Natural killer cell (primary cell): ENCODE results near the gene TIMP2. TPM values are rescaled to one million over a fixed set of nuclear protein-coding genes. Genes with fewer than 3 reads are reported as not detected.

Experiments used
- ATAC-seq, 3 donors: fragments of 150-1000 bp in 2 of 3; fragments of 200-7000 bp in 1 of 3; cut with Tn5 transposase; 1 replicate in 1 of 3; 2 replicates in 2 of 3; pipeline ENCODE4 v1.10.0; 2021; ENCODE audit warnings: mild to moderate bottlenecking in 2 of 3, moderate library complexity in 2 of 3
- DNase-seq, 2 donors: peaks; one replicate each; pipeline versions ENCODE4 v3.0.0 to v3.0.0-alpha.2; 2013 to 2021; ENCODE audit warnings: mixed read lengths in 1 of 2
- H3K27ac ChIP-seq: one replicate; pipeline ENCODE4 v1.5.1; 2013; ENCODE audit warnings: mild to moderate bottlenecking, low read length
- H3K27me3 ChIP-seq: one replicate; pipeline ENCODE4 v1.6.1; 2013; ENCODE audit warnings: low read length; ENCODE audit not compliant: control insufficient read depth, insufficient read depth
- H3K36me3 ChIP-seq: one replicate; pipeline ENCODE4 v1.6.1; 2013; ENCODE audit warnings: low read length; ENCODE audit not compliant: control insufficient read depth, insufficient read depth
- H3K4me1 ChIP-seq: one replicate; pipeline ENCODE4 v1.6.1; 2013; ENCODE audit warnings: low read length; ENCODE audit not compliant: control insufficient read depth, insufficient read depth
- H3K4me3 ChIP-seq: one replicate; pipeline ENCODE4 v1.5.1; 2013; ENCODE audit warnings: low read length
- H3K9me3 ChIP-seq: one replicate; pipeline ENCODE4 v1.6.1; 2013; ENCODE audit warnings: low read length; ENCODE audit not compliant: control insufficient read depth, insufficient read depth
- H3K27ac Mint-ChIP-seq, 2 donors: one replicate each; pipeline ENCODE4 v1.8.0; 2022; ENCODE audit warnings: mild to moderate bottlenecking in 2 of 2, mixed read lengths in 2 of 2, moderate library complexity in 1 of 2
- H3K27me3 Mint-ChIP-seq, 2 donors: one replicate each; pipeline ENCODE4 v1.8.0; 2022; ENCODE audit warnings: low read depth in 2 of 2, mixed read lengths in 2 of 2
- H3K36me3 Mint-ChIP-seq: one replicate; pipeline ENCODE4 v1.8.0; 2022; ENCODE audit warnings: mixed read lengths
- H3K4me1 Mint-ChIP-seq, 2 donors: one replicate each; pipeline ENCODE4 v1.8.0; 2022; ENCODE audit warnings: mixed read lengths in 2 of 2
- H3K4me3 Mint-ChIP-seq: one replicate; pipeline ENCODE4 v1.8.0; 2022; ENCODE audit warnings: mild to moderate bottlenecking, moderate library complexity, mixed read lengths
- H3K9me3 Mint-ChIP-seq, 2 donors: one replicate each; pipeline ENCODE4 v1.8.0; 2022; ENCODE audit warnings: mixed read lengths in 2 of 2
- CTCF ChIP-seq: fragments of 200-600 bp; IDR thresholded peaks from one replicate; pipeline ENCODE4 v1.8.0; 2022; ENCODE audit warnings: antibody characterized with exemption
- WGBS: methylation state at CpG from one replicate; pipeline ENCODE4 v1.1.7; 2013; ENCODE audit warnings: missing lambda C conversion rate; ENCODE audit not compliant: insufficient coverage; 5-methylcytosine and 5-hydroxymethylcytosine counted together
- intact Hi-C: fragments of 100-400 bp; cut with micrococcal nuclease; formaldehyde crosslinking; loops from one replicate; pipeline ENCODE4 v1.14.2; 2022
- total RNA-seq, 4 donors: library from RNA; stranded (reverse); fragments of 120-200 nt in 1 of 4; gene quantifications; one replicate each; pipeline versions ENCODE4 v1.2.3 to v1.2.4, GENCODE V29; 2013 to 2022

The TIMP2 gene
- total RNA-seq, 3 donors from 2014 or later (not counting 1 experiment from before 2014, with no cell fraction given), result 3.6 to 8.2 (median 7.1) TPM

GRCh38 chr17:78826836-78827509, 98.2 kb downstream of the TIMP2 start:
- H3K27ac ChIP-seq, result no peak overlapping the region
- peaks cover 9 to 29% of the 10 kb centered on the region in 2 donors for H3K4me1 Mint-ChIP-seq
- no peak overlapping the region for H3K4me3 ChIP-seq
- no peaks in the 10 kb centered on the region for H3K9me3 Mint-ChIP-seq
- DNase-seq (no peak), ATAC-seq (no peak)
- no peak overlapping the region for H3K27ac Mint-ChIP-seq
- no peaks in the 10 kb centered on the region for H3K9me3 ChIP-seq
- peaks cover 7% of the 10 kb centered on the region for H3K4me1 ChIP-seq
- no peaks in the 10 kb centered on the region for H3K27me3 Mint-ChIP-seq
- no peak overlapping the region for H3K4me3 Mint-ChIP-seq
- no peaks in the 10 kb centered on the region for H3K27me3 ChIP-seq
- intact Hi-C loops, result no loop called here
- no peak for TF ChIP-seq CTCF
- peaks cover 89% of the 10 kb centered on the region for H3K36me3 ChIP-seq
- H3K36me3 Mint-ChIP-seq, result peaks cover 33% of the 10 kb centered on the region
- 88% methylated on average over 21 of the region's 21 CpGs for WGBS

DNA sequence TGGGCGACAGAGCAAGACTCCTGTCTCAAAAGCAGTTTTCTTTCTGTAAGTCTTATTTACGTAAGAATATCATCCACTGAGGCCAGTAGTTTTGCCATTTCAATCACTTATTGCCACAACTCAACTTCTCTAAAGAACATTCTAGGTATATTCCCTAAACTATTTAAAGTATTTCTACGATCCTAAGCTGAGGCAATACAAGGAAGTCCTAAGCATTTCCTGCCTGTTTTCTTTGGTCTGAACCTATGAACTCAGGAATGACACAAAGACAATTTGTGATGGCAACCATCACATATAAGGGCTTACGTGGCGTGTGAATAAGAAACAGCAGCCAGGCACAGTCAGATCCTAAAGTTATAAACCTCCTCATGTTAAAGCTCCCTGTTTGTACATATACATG, 98.8 kb downstream of the TIMP2 start:
- H3K36me3 Mint-ChIP-seq, result peaks cover 33% of the 10 kb centered on the region
- Histone ChIP-seq H3K4me1 (peaks cover 7% of the 10 kb centered on the region), H3K36me3 (peaks cover 88% of the 10 kb centered on the region), H3K4me3 (no peak overlapping the region), H3K9me3 (no peaks in the 10 kb centered on the region), H3K27ac (no peak overlapping the region), H3K27me3 (no peaks in the 10 kb centered on the region)
- H3K27me3 Mint-ChIP-seq, result no peaks in the 10 kb centered on the region
- H3K4me3 Mint-ChIP-seq, result no peak overlapping the region
- no peak for TF ChIP-seq CTCF
- ATAC-seq (no peak), DNase-seq (no peak)
- H3K4me1 Mint-ChIP-seq, result peaks cover 9 to 29% of the 10 kb centered on the region in 2 donors
- WGBS, result 95% methylated on average over 5 of the region's 5 CpGs
- H3K27ac Mint-ChIP-seq, result no peak overlapping the region
- no peaks in the 10 kb centered on the region for H3K9me3 Mint-ChIP-seq
- intact Hi-C loops, result no loop called here

- Mint-ChIP-seq H3K4me1 (peaks cover 8 to 29% of the 10 kb centered on the region in 2 donors), H3K27me3 (no peaks in the 10 kb centered on the region), H3K36me3 (peaks cover 32% of the 10 kb centered on the region), H3K9me3 (no peaks in the 10 kb centered on the region), H3K27ac (peak overlapping the region in 1 of 2 donors; percentile 48), H3K4me3 (peak overlapping the region; percentile 4)
- Histone ChIP-seq H3K36me3 (peaks cover 89% of the 10 kb centered on the region), H3K27me3 (no peaks in the 10 kb centered on the region), H3K27ac (no peak overlapping the region), H3K4me3 (no peak overlapping the region), H3K9me3 (no peaks in the 10 kb centered on the region), H3K4me1 (peaks cover 7% of the 10 kb centered on the region)
- TF ChIP-seq CTCF, result no peak
- ATAC-seq (no peak), DNase-seq (no peak)
- 96% methylated on average over 6 of the region's 6 CpGs for WGBS
- intact Hi-C loops, result no loop called here
Measured at GRCh38 chr17:78825696-78826095, 99.5 kb downstream of the TIMP2 start.

- Mint-ChIP-seq H3K27me3 (no peaks in the 10 kb centered on the region), H3K4me3 (no peak overlapping the region), H3K27ac (no peak overlapping the region), H3K9me3 (no peaks in the 10 kb centered on the region), H3K36me3 (peaks cover 24% of the 10 kb centered on the region), H3K4me1 (peaks cover 7 to 29% of the 10 kb centered on the region in 2 donors)
- Histone ChIP-seq H3K36me3 (peaks cover 90% of the 10 kb centered on the region), H3K4me3 (no peak overlapping the region), H3K27me3 (no peaks in the 10 kb centered on the region), H3K27ac (no peak overlapping the region), H3K4me1 (peaks cover 13% of the 10 kb centered on the region), H3K9me3 (no peaks in the 10 kb centered on the region)
- intact Hi-C loops, result no loop called here
- DNase-seq (no peak), ATAC-seq (no peak)
- 96% methylated on average over 7 of the region's 7 CpGs for WGBS
- no peak for TF ChIP-seq CTCF
Measured at GRCh38 chr17:78824240-78824639, 100.9 kb downstream of the TIMP2 start.
